A673 (cell line): ENCODE measurements around the gene ANKRD2.

Experiments
- EZH2 ChIP-seq: fragments of 200-600 bp; sonication (generic); IDR thresholded peaks from 2 replicates; pipeline ENCODE4 v1.6.1; 2017; ENCODE audit warnings: borderline replicate concordance, low read depth, mild to moderate bottlenecking, mixed read lengths, antibody characterized with exemption, low read length; ENCODE audit not compliant: poor library complexity, severe bottlenecking
- TF ChIP-seq, protein P1 (sequence below): fragments of 300-800, 200-600 bp; sonication (generic); conservative IDR thresholded peaks from 2 replicates; pipeline ENCODE4 v1.5.1; 2017; ENCODE audit warnings: low read depth, mild to moderate bottlenecking, antibody characterized with exemption, low read length, moderate library complexity, mixed read lengths

- TF ChIP-seq, protein P1, sequence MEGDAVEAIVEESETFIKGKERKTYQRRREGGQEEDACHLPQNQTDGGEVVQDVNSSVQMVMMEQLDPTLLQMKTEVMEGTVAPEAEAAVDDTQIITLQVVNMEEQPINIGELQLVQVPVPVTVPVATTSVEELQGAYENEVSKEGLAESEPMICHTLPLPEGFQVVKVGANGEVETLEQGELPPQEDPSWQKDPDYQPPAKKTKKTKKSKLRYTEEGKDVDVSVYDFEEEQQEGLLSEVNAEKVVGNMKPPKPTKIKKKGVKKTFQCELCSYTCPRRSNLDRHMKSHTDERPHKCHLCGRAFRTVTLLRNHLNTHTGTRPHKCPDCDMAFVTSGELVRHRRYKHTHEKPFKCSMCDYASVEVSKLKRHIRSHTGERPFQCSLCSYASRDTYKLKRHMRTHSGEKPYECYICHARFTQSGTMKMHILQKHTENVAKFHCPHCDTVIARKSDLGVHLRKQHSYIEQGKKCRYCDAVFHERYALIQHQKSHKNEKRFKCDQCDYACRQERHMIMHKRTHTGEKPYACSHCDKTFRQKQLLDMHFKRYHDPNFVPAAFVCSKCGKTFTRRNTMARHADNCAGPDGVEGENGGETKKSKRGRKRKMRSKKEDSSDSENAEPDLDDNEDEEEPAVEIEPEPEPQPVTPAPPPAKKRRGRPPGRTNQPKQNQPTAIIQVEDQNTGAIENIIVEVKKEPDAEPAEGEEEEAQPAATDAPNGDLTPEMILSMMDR: no peak
- no peak for TF ChIP-seq EZH2
Observed at GRCh38 chr10:97589479-97589878, 16.9 kb downstream of the ANKRD2 start, which contains the start of gene C10orf62.
